HG03460 (cell line): ENCODE measurements around the gene POU2AF1.

Source experiments
- ATAC-seq: cut with Tn5 transposase; IDR thresholded peaks from one replicate; pipeline ENCODE4 v1.9.1; 2021; ENCODE audit not compliant: unreplicated experiment

POU2AF1 gene

DNA sequence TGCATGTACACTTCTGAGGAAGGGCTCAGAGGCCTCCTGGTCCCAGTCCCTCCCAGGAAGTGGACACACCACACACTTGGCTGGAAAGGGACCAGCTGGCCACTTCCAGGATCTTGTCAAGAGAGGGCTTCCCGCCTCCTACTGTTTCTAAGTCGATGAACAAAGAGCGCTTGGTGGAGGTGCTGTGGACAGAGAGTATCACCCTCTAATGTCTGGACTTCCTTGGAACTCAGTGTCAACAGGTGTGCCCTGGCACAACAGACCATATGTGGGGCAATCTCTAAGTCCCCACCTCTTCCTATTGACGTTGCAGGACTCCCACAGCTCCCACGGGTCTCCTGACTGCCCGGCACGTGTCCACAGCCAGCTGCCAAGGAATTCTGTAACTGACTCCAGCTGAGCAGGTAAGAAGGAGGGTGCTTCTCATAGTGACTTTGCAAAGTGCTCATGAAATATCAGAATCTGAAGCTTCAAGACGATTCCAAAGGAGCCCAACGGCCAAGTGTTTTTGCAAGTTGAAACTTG is 16.1 kb downstream of the POU2AF1 start:
- no peak for ATAC-seq

DNA sequence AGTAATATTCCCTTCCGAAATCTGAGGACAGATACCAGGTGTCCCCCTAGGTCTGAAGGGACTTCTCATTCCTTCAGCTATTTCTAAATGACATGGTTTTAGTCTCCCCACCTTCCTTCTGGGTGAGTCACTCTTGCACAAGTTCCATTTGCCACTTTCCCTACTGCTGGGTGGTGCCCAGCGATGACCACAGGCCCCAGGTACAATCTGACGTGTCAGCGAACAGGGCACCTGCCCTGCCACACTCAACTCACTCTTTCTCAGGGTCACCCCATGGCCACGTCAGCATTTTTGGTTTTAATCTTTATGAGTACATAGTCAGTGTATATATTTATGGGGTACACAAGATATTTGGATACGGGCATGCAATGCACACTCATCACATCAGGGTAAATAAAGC is 17.2 kb downstream of the POU2AF1 start:
- ATAC-seq: no peak

DNA sequence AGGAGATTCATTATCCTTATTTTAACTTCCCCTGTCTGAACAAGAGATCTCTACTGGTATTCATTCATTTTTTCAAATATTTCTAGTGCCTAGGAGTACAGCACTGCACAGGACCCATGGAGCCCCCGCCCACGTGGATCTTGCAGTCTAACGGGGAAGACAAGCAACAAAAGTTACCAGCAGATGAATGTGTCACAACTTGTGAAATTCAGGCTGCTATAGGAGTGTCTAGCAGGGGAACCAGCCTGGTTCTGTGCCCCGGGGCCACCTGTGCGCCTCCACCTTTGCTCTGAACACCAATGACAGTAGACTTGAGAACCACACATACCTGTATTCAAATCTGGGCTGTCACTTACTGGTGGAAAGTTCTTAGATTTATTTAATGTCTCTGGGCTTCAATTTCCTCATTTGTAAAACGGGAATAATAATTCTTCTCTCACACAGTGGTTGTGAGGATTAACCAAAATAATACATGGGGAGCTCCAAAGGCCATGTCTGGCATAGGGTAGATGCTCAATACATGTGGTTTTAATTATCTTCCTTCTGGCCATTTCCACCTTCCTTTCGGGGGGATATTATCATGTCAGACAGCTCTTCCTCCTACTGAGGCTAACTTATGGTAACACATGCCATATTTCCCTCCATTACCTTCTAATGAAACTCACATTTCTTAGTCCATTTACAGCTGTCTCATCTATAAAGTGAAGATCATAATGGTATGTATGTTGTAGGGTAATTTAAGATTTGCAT is 17.8 kb downstream of the POU2AF1 start:
- ATAC-seq: no peak

DNA sequence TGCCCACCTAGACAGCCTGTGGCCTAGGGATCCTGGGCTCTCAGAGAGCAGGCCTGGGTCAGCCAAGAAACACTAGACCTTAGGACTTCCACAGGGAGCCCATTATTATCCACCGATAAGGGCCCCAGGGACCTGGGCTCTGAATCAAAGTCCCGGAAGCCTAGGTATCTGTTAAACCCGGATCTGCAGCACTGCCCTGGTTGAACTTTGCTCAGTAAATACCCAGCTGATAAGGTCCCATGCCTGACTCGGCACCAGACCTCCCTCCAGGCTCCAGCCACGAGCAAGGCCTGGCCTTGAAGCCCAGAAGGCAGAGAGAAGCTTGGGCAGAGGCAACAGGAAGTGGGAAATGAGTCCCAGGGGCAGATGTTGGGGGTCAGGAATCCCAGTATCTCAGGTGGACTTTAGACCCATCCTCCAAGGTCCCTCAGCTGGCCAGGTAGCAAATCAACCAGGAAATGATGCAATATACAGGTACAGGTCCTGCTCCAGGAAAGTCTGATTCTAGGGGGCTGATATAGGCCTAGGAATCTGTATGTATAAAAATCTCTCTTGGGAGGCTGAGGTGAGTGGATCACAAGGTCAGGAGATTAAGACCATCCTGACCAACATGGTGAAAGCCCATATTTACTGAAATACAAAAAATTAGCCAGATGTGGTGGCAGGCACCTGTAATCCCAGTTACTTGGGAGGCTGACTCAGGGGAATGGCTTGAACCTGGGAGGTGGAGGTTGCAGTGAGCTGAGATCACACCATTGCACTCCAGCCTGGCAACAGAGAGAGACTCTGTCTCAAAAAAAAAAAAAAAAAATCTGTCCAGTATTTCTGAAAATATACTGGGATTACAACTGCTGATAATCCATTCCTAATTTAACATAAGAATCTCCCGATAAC is 18.7 kb downstream of the POU2AF1 start:
- ATAC-seq: no peak

DNA sequence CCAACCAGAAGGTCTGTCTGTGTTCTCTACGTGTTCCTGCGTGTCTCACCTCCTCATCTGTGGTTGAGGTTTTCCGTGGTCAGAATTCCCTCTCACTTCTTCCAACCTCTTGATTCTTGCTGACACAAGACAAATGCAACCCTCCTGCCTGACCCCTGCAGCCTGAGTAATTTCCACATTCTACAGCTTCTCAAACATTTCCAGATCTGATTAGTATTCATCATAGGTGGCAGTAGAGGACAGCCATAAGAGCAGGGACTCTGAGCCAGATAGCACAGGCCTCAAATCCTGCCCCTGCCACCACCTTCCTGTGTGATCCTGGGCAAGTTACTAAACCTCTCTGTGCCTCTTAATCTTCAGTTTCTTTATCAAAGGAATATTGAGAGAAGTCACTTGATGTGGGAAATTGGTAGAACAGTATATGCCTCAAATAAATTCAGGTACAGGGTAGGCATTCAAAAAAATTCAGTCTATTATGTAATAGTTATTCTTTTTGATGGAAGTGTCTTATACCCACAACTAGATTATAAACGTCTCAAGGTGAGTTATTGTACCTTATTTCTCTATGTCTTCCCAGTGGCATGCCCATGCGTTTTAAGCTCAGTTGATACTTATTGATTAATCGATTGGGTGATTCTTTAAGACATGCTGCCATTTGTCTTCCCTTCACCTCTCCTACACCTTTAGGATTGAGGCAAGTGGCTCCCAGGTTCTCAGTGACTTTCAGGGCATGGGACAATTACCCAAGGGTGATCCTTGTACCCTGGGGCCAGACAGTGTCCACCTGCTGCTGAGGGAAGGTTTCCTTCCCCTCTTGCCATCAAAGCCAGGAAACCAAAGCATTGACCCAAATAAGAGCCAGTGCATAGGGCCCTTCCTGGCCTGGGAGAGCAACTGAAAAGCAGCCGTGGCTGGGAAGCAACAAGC is 19.6 kb downstream of the POU2AF1 start:
- ATAC-seq: no peak

DNA sequence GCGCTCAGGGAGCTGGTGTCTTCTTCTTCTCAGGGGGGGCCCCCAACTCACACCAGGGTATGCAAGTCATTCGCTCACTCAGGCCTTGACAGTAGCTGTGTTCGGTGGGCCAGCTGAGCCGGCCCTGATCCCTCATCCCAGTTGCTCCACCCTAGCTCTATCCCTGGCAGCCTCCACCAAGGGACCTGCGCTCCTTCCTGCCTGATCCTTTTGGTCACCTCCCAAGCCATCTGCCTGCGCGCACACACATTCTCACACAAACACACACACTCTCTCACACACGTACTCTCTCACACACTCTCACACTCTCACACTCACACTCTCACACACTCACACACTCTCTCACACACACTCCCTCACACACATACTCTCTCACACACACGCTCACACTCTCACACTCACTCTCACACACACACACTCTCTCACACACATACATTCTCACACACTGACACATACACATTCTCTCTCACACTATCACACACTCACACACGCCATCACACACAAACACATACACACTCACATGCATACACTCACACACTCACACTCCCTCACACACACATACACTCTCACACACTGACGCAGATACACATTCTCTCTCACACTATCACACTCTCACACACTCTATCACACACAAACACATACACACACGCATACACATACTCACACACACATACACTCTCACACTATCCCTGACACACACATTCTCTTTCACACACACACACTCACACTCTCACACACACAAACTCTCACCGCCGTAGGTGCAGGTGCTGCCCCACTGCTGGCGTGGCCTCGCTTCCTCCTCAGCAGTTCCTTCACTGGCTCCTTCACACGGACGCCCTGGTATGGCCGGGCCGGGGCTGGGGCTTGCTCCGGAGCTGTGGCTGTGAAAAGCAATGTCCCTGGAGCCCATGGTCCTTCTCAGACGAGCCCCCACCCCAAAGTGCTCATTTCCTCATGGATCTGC is 20.8 kb downstream of the POU2AF1 start:
- ATAC-seq: no peak

DNA sequence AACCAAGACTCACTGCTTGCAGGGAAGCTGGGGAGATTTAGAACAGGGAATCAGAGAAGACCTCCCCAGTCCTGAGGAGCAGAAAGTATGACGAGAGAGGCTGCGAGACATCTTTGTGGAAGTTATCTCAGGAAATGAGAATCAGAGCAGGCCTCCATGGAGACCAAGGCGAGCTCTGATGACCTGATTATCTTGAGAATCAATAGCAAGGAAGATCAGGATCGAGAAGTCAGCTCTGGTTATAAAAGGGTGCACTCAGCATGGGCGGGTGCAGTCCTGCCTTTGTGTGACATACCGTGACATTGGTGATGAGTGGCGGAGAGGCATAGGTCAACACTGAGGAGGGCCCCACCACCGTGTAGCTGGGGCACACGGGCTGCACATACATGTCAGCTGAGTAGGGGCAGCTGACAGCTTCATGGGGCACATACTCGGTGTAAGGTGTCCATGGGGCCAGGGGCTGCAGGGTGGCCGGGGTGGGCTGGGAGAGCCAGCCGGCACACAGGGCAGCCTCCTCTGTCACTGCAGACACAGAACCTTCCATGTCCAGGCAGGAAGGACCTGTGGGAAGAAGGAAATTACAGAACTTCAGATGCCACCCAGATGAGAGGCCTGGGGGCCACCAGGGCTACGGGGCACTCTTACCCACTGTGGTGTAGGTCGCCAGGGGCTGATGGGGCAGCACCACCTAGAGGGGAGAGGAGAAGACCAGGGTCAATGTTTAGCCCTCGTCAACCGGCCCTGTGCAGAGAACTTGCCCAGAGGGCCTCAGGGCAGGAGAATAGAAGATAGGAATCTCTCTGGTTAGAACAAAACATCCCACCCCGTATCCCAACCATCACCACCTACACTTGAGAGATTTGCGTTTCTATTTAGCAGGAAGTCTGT is 21.7 kb downstream of the POU2AF1 start:
- ATAC-seq: no peak

DNA sequence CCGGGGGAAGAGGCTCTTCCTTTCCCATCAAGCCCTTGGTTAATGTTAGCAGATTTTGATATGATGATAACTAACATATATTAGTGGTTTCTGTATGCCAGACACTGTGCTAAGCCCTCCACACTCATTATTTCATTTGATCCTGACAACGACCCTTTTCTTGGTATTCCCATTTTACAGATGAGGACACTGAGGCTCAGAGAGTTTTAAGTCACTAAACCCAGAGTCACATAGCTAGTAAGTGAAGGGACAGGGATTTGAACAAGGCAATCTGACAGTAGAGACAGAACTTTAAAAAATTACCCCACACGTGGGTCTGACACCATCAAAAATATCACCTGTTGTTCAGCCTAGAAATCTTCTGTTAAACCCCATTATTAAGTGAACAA is 22.4 kb downstream of the POU2AF1 start:
- no peak for ATAC-seq

DNA sequence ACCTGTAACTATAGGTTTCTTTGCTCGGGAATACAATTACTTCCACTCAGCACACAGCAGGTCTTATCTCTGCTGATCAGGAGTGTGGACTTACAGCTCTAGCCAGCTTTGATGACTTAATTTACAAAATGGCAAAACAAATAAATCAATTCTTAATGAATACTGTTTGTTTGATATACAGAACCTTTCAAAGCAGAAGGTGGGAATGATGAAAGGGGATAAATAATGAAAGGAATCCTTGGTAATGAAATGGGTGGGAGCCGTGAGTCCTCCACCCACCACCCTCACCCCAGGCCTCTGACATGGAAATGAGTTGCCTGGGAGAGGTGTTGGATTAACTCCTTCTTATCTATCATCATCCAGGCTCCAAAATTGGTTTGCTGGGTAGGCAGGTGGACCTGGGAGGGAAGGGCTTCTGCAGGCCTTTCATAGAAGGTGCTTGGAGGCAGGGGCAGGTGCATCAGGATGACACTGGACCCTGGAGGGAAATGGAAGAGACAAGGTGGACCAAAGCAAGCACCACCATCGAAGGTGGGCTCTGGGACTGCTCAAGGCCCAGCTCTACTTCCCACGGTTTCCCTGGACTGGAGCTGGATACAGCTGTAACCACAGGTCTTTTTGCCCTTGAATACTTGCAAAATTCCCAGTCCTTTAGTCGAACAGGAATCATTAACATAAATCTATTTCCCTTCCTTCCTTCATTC is 23.0 kb downstream of the POU2AF1 start:
- ATAC-seq: no peak

DNA sequence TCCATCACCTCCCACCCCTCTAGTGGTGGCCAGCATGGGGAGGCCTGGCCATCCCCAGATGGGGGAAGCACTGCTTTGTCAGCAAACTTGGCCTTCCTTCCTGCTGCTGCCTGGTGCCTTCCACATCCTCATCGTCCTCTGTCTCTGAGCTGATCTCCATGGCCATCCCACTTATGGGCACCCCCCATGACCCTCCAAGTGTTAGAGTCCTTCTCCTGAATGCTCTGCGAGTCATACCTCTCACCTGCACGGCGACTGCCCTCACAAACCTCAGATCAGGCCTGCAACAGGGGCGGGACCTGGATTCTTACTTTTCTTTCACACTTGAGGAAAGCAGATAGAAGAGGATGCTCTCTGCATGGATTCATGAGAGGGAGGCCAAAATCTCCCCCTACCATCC is 24.0 kb downstream of the POU2AF1 start:
- no peak for ATAC-seq

DNA sequence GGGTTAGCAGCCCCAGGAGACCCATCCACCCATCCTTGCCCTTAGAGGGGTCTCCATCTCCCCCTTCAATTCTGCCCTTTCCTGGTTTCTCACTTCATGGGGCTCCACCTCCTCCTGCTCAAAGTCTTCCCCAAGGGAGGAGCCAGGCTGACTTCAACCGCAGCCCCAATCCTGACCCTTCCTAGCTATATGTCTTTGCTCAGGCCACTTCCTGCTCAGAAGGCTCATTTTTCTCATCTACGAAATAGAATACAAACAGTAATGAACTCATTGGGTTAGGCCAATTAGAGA is 24.5 kb downstream of the POU2AF1 start:
- ATAC-seq: no peak

DNA sequence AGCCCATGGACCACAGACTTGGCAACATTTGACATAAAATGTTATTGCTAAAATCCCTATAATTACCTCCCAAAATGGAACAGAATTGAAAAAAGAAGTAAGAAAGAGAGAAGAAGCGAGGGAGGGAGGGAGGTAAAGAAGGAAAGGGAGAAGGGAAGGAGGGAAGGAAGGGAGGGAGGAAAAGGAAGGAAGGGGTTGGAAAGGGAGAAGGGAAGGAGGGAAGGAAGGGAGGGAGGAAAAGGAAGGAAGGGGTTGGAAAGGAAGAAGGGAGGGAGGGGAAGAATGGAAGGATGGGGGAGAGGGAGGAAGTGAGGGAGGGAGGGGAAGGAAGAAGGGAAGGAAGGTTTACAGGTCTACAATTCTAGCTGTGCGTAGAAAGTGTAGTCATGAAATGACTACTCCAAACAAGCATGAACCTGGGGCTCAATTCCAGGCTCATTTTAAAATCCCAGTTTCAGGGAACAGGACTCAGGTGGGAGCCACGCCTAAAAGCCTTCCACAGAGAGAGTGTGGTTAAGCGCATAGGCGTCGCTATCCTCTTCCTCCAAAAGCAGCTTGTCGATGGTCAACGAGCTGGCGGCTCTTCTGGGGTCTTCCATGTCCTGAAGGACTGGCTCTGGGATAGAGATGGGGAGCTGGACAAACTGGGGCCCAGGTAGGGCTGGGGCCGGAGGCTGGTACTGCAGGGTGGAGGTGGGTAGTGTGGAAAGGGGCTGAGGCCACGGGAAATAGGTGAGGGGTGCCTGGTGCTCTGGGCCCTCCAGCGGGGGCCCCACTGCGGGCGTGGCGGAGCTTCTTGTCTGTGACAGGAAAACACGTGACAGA is 25.1 kb downstream of the POU2AF1 start:
- no peak for ATAC-seq

DNA sequence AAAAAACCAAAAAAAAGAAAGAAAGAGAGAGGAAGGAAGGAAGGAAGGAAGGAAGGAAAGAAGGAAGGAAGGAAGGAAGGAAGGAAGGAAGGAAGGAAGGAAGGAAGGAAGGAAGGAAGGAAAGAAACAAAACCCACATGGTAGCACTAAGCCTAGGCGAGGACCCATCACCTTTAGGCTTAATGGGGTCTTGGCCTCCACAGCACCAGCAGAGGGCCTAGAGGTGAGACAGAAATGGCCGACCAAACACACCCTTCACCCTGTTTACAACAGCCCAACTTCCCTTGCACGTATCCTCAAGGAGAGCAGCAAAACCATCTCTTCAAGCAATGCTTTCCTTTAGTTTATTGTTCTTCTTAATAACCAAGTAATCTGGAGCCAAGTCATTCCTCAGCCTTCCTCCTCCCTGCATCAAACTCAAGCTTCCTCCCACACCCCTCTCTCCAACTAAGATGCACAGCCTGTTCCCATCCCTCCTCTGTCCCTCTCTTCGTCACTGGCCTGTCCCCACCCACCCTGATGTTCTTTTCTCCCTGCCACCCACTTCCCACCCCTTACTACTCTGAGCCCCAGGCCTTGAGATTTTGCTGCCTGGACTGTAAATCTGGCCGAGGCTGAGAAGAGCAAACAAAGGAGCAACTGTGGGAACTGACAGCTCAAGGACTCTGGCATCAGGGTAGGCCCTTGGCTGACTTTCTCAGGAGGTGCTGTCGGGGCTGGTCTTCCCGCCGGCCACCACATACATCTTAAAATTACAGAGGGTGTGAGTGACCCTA is 26.0 kb downstream of the POU2AF1 start:
- ATAC-seq: no peak

DNA sequence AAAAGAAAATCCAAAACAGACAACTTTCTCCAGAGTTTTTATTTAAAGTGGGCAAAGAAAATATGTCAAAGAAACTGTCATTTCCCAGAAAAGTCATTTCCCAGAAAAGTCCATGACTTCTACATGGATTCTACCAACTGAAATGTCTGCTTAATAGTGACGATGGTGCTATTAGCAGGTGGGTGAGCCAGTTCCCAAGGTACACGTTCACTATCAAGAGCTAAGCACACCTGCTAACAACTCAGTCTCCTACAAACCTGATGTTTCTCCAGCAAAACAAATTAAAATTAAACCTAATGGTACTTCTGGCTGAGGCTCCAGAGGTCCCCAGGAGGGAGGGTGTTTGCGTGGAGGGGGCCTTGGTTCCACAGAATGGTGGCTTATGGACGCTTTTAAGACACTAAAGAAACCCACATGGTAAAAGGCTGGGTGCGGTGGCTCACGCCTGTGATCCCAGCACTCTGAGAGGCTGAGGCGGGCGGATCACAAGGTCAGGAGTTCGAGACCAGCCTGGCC is 26.8 kb downstream of the POU2AF1 start:
- ATAC-seq: no peak

DNA sequence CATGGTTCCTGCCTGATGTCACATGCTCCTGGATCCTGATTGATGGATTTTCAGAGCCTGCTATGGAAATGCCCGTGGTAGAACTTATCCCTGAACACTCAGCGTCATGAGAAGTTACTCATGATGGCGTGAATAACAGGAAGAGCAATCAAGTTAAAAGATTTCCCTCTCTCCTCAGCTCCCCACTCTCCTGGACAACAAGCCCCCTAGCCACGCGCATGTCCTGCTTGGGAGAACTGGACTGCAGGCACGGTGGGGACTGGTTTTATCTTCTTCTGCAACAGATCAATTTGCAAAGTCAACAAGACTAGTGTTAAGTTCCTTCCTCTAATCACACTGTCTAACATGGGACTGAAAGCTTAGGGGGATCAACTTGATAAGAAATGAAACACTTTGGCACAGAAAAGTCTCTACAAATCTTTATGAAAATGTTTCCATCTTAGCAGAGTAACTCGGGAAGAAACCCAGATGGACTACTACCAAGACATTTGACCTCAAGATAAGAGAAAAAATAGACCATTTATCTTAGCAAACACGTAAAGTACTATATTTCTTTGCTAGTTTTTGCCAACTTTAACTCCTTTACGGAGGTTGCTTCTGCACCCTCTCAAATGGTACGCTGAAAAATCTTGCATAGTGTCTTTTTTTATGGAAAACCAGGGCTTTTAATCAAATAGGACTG is 27.6 kb downstream of the POU2AF1 start:
- no peak for ATAC-seq

DNA sequence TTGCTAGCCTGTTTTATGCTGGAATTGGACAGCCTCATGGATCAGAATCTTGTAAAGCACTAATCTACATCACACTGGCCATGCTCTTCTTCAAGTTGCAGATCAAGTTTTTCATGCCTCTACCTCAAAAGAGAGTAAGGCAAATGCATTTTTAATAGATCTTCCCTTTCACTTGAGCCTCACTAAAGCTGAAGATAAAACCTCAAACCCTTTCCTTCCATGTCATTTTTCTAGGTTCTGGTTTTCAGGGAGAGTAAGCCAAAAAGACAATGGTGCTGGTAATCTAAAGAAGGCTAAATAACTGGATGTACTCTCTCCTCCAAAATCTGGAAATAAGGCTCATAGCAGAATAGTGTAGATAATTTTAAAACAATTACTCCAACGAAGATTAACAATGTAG is 28.3 kb downstream of the POU2AF1 start:
- ATAC-seq: no peak
